Astrocyte of the cerebellum (primary cell): ENCODE measurements around the gene KIRREL2.

Experiments
- DNase-seq: peaks from one replicate; pipeline ENCODE4 v3.0.0-alpha.2; 2011; ENCODE audit warnings: low read depth
- H3K4me3 ChIP-seq: 2 replicates; pipeline ENCODE4 v1.5.1; 2011; ENCODE audit warnings: mild to moderate bottlenecking, low read depth, low read length, moderate library complexity
- in situ Hi-C: cut with HindIII; loops from 2 replicates; pipeline ENCODE4 v1.10.0; 2017; ENCODE audit warnings: low sequenced_read_pairs
- TF ChIP-seq, protein P1 (sequence below): IDR thresholded peaks from 2 replicates; pipeline ENCODE4 v1.5.1; 2012; ENCODE audit warnings: low read length, low read depth, moderate library complexity, mild to moderate bottlenecking; ENCODE audit errors: missing control alignments

The KIRREL2 gene

DNA sequence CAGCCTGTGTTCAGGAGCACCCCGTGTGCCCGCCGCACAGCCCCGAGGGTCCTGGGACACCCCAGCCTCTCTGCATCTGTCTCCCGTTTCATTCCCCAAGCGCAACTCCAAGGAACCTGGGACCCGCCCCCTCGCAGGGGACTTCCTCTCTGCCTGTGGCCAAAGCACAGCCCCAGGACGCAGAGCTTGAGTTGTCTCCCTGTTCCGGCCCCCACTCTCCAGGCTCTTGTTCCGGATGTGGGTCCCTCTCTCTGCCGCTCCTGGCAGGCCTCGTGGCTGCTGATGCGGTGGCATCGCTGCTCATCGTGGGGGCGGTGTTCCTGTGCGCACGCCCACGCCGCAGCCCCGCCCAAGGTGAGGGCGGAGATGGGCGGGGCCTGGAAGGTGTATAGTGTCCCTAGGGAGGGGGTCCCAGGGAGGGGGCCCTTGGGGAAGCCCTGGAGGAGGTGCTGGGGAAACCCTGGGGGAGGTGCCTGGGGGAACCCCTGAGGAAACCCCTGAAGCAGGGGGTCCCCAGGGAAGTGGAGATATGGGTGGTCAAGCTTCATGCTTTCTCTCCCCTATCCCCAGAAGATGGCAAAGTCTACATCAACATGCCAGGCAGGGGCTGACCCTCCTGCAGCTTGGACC lies 47.0 kb downstream of the KIRREL2 start:
- H3K4me3 ChIP-seq: peak overlapping the region; percentile 27
- in situ Hi-C loops: loop anchor here (5.0 kb wide), 1 partner anchor 51 kb away; the partner anchor contains the start of gene NPHS1
- DNase-seq: no peak
- TF ChIP-seq, protein P1, sequence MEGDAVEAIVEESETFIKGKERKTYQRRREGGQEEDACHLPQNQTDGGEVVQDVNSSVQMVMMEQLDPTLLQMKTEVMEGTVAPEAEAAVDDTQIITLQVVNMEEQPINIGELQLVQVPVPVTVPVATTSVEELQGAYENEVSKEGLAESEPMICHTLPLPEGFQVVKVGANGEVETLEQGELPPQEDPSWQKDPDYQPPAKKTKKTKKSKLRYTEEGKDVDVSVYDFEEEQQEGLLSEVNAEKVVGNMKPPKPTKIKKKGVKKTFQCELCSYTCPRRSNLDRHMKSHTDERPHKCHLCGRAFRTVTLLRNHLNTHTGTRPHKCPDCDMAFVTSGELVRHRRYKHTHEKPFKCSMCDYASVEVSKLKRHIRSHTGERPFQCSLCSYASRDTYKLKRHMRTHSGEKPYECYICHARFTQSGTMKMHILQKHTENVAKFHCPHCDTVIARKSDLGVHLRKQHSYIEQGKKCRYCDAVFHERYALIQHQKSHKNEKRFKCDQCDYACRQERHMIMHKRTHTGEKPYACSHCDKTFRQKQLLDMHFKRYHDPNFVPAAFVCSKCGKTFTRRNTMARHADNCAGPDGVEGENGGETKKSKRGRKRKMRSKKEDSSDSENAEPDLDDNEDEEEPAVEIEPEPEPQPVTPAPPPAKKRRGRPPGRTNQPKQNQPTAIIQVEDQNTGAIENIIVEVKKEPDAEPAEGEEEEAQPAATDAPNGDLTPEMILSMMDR: no peak

DNA sequence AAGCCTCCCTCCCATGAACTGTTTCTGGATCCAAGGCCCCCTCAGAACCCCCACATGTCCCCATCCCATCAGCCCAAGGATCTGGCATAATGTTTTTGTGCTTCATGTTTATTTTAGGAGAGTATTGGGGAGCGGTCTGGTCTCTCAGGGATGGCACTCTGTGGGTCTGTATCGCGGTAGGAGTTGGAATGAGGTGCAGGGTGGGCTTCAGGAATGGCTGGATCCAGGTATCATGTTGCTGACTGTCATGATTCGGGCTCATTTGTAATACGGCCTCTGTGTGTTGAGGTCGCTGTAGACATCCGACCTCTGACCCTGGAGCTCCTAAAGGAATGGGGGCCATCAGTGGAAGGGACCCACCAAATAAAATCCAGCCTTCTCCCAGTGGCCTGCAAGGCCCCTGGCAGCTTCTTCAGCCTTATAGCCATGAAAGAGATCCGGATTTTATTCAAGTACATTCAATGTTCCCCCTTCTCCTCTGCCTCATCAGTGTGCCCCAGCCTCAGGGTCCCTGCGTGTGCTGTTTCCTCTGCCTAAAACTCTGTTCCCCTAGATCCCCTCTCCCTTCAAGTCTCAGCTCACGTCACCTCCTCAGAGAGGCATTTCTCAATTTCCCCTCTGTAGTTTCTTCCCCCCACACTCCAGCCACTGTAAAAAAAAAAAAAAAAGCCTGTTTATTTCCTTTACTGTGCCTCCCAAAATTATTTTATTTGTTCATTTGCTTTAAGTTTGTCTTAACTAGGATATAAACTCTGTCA lies 47.8 kb downstream of the KIRREL2 start:
- TF ChIP-seq, protein P1: no peak
- DNase-seq: no peak
- H3K4me3 ChIP-seq: no peak overlapping the region
- in situ Hi-C loops: loop anchor here (5.0 kb wide), 1 partner anchor 52 kb away; the partner anchor contains the start of gene NPHS1

DNA sequence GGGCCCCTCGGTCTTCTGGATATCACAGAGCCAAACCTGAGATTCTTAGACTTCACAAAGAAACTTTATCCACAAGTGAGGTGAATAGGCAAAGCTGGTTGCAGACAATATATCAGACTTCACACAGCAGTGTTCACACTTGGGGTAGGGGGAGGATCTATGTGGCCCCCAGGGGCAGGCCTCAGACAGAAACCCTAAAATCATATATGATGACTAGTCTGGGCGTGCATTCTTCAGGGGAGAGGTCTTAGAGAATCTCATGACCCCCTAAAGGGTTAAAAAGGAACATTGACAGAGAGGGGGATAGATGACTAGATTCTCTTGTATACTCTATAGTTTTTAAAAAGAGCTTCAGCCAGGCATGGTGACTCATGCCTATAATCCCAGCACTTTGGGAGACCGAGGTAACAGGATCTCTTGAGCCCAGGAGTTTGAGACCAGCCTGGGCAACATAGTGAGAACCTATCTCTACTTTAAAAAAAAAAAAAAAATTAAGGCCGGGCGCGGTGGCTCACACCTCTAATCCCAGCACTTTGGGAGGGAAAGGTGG lies 48.5 kb downstream of the KIRREL2 start:
- no peak for DNase-seq

DNA sequence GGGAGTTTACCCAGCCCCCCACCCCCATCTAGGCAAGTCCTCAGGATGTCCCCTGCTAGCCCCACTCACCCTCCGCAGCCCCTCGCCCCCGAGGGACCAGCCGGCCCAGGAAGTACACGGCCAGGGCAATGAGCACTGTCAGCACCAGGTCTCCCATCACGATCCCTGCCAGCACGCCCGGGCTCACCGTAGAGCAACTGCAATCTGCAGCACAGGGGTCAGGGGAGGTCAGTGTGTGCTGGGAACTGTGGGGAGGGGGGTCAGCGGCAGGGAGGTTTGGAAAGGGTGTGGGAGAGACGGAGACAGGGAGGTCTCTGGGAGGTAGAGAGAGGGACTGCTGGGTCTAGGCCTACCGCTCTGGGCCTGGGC lies 50.6 kb downstream of the KIRREL2 start:
- no peak overlapping the region for H3K4me3 ChIP-seq
- TF ChIP-seq, protein P1: no peak
- in situ Hi-C loops: no loop called here
- DNase-seq: no peak

More for the DNA sequence above, 48.5 kb downstream of the KIRREL2 start:
- TF ChIP-seq, protein P1: no peak
- in situ Hi-C loops: no loop called here
- H3K4me3 ChIP-seq: no peak overlapping the region

DNA sequence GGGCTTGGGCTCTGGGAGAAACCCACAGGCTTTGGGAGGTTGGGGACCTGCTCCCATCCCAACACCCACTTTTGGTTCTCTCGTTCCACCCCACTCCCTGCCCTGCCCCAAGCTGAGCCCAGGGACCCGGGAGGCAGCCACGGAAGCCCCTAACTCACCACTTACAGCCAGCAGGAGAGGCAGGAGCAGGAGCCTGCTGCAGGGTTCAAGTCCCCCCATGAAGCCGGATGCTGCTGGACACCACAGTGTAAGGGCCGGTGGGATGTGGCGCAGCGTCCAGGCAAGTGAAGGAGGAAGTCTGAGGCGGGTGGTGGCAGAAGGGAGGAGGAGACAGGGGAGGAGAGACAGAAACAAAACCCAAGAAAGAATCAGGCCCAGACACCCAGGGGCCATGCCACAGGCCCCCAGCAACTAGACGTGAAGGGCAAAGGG lies 51.3 kb downstream of the KIRREL2 start, which contains the start of gene TYROBP:
Gene TYROBP (minus strand): TSS at position 286 of the 432 bp plus-strand sequence. CDS start 67 bp downstream, at position 219.
- DNase-seq: no peak
- TF ChIP-seq, protein P1: no peak
- H3K4me3 ChIP-seq: no peak within 1 kb of the TSS
- in situ Hi-C loops: no loop called here

DNA sequence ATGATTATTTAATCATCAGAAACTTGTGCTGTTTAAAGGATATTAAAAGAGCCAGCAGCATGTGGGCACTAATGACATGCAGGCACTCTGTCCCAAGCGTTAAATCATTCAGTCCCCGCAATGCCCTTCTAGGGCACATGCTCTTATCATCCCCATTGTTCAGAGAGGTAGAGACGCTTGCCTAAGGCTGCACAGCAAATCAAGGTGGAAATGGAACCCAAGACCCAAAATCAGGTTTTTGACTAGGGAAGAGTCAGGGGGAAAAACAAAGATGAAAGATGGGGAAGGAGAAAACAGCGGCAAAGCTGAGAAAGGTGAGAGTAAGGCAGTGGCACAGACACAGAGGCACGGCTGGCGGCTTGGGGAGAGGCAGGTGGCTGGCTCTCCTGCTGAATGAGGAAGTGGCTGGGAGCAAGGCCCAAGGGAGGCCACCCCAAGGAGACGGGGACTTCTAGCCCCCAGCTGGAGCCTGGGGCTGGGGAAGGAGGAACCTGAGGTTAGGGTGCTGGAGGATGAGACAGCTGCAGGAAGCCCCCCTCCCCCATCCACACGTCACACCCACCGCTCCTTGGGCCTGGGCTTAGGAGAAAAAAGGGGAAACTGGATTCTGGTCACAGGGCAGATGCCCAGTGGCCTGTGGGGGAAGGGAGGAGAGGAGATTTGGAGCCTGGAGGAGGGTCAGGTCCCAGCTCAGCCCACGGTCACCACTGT lies 52.4 kb downstream of the KIRREL2 start:
- DNase-seq: no peak
- in situ Hi-C loops: no loop called here
- TF ChIP-seq, protein P1: no peak
- no peak overlapping the region for H3K4me3 ChIP-seq
